Panc1 (cell line): ENCODE data around the gene ME1. TPM values are rescaled to one million over a fixed set of nuclear protein-coding genes. Genes with fewer than 3 reads are reported as not detected.

ENCODE experiments used
- ATAC-seq: fragments of 200-7000 bp; cut with Tn5 transposase; 2 replicates; pipeline ENCODE4 v1.9.1; 2020; ENCODE audit warnings: mild to moderate bottlenecking, moderate library complexity
- BruUV-seq: library from RNA; stranded (reverse); fragments of 400-500 nt; replicated peaks from 2 replicates; lab custom pipeline; 2021; lab: Mats Ljungman, UMichigan
- CTCF ChIA-PET: fragments of 300-600 bp; sonication (Branson Sonifier 250); formaldehyde crosslinking; loops from one replicate; lab custom pipeline; 2022; ENCODE audit warnings: antibody characterized with exemption; lab: Charles Lee
- POLR2A ChIA-PET: fragments of 300-600 bp; sonication (Branson Sonifier 250); formaldehyde crosslinking; loops from one replicate; lab custom pipeline; 2022; ENCODE audit warnings: antibody characterized with exemption; lab: Charles Lee
- DNase-seq: peaks from one replicate; pipeline ENCODE4 v3.0.0-alpha.2; 2010; ENCODE audit warnings: low read depth, low spot score
- H3K27ac ChIP-seq: 2 replicates; pipeline ENCODE4 v1.5.1; 2011; ENCODE audit warnings: mild to moderate bottlenecking, low read length, inconsistent platforms
- H3K27me3 ChIP-seq: fragments of 200-500 bp; sonication (Bioruptor generic); 2 replicates; pipeline ENCODE4 v1.6.0; 2014; ENCODE audit warnings: low read length, inconsistent platforms; ENCODE audit not compliant: control insufficient read depth, insufficient read depth
- H3K36me3 ChIP-seq: fragments of 200-500 bp; sonication (Bioruptor generic); 2 replicates; pipeline ENCODE4 v1.5.1; 2014; ENCODE audit warnings: inconsistent platforms, mild to moderate bottlenecking, low read length, moderate library complexity; ENCODE audit not compliant: control insufficient read depth, insufficient read depth
- H3K4me1 ChIP-seq: 2 replicates; pipeline ENCODE4 v1.5.1; 2011; ENCODE audit warnings: inconsistent platforms, mild to moderate bottlenecking, low read length, moderate library complexity; ENCODE audit not compliant: control insufficient read depth, insufficient read depth
- H3K4me3 ChIP-seq, 2 experiments: 2 replicates each; pipeline ENCODE4 v1.5.1; 2011 to 2012; ENCODE audit warnings: low read depth in 2 of 2, low read length in 2 of 2, mild to moderate bottlenecking in 2 of 2, inconsistent platforms in 1 of 2, moderate library complexity in 1 of 2
- H3K9me3 ChIP-seq: fragments of 200-500 bp; sonication (Bioruptor generic); 2 replicates; pipeline ENCODE4 v1.5.1; 2014; ENCODE audit warnings: low read depth, mild to moderate bottlenecking, inconsistent platforms, low read length, moderate library complexity; ENCODE audit not compliant: control insufficient read depth, insufficient read depth
- CTCF ChIP-seq: fragments of 450-650 bp; IDR thresholded peaks from 2 replicates; pipeline ENCODE4 v1.5.1; 2017; ENCODE audit warnings: mild to moderate bottlenecking
- POLR2AphosphoS5 ChIP-seq: IDR thresholded peaks from 2 replicates; pipeline ENCODE4 v1.6.1; 2012; ENCODE audit warnings: mild to moderate bottlenecking, low read depth, low read length, moderate library complexity
- REST ChIP-seq, 2 experiments: IDR thresholded peaks; 2 replicates each; pipeline ENCODE4 v1.6.1; 2011 to 2012; ENCODE audit warnings: low read depth in 2 of 2, control low read depth in 1 of 2, low read length in 1 of 2, mild to moderate bottlenecking in 1 of 2, moderate library complexity in 1 of 2; ENCODE audit not compliant: insufficient read depth in 1 of 2
- SIN3A ChIP-seq: IDR thresholded peaks from 2 replicates; pipeline ENCODE4 v1.6.1; 2012; ENCODE audit warnings: low read depth, mild to moderate bottlenecking, low read length, moderate library complexity, borderline replicate concordance; ENCODE audit not compliant: insufficient read depth
- TCF7L2 ChIP-seq: IDR thresholded peaks from 2 replicates; pipeline ENCODE4 v1.6.1; 2011; ENCODE audit warnings: mild to moderate bottlenecking, low read depth, low read length, inconsistent platforms
- in situ Hi-C: cut with HindIII; loops from 2 replicates; pipeline ENCODE4 v1.10.0; 2016; ENCODE audit warnings: low sequenced_read_pairs, low pct_unique_long_range_greater_than_20kb
- intact Hi-C: fragments of 100-400 bp; cut with micrococcal nuclease; formaldehyde crosslinking; loops from one replicate; pipeline ENCODE4 v1.10.0; 2022; ENCODE audit not compliant: unreplicated experiment
- total RNA-seq: library from RNA; stranded (reverse); gene quantifications from one replicate; pipeline ENCODE4 v1.2.1, GENCODE V29; 2021; ENCODE audit not compliant: unreplicated experiment

The ME1 gene
- total RNA-seq, 1 experiment from 2014 or later: 19.7 TPM

GRCh38 chr6:83169511-83169910, 261.3 kb downstream of the ME1 start:
- Histone ChIP-seq H3K4me1 (no peaks in the 10 kb centered on the region), H3K36me3 (peaks cover 49% of the 10 kb centered on the region), H3K27me3 (no peaks in the 10 kb centered on the region), H3K4me3 (no peak overlapping the region), H3K27ac (no peak overlapping the region), H3K9me3 (no peaks in the 10 kb centered on the region)
- CTCF ChIA-PET: no interaction called here
- TF ChIP-seq REST (IDR thresholded peaks at IDR 0.05; ENCODE audit: insufficient read depth in 1 of 2, low read depth in 2 of 2, low read length in 1 of 2): no peak
- no peak for TF ChIP-seq CTCF
- no peak for TF ChIP-seq SIN3A
- no peak for TF ChIP-seq POLR2AphosphoS5
- no peak for TF ChIP-seq TCF7L2
- POLR2A ChIA-PET: no interaction called here
- intact Hi-C loops: no loop called here
- BruUV-seq: no TSS peak
- ATAC-seq (no peak), DNase-seq (no peak)
- in situ Hi-C loops: no loop called here

GRCh38 chr6:83169106-83169505, 261.7 kb downstream of the ME1 start:
- BruUV-seq: no TSS peak
- CTCF ChIA-PET: no interaction called here

More at GRCh38 chr6:83169106-83169505, 261.7 kb downstream of the ME1 start:
- ATAC-seq: no peak
- Histone ChIP-seq H3K27ac (no peak overlapping the region), H3K27me3 (no peaks in the 10 kb centered on the region), H3K9me3 (no peaks in the 10 kb centered on the region), H3K36me3 (peaks cover 45% of the 10 kb centered on the region), H3K4me3 (no peak overlapping the region), H3K4me1 (no peaks in the 10 kb centered on the region)
- no peak for DNase-seq
- intact Hi-C loops: no loop called here
- POLR2A ChIA-PET: no interaction called here
- TF ChIP-seq TCF7L2: no peak
- TF ChIP-seq REST (IDR thresholded peaks at IDR 0.05; ENCODE audit: insufficient read depth in 1 of 2, low read depth in 2 of 2, low read length in 1 of 2): no peak
- no peak for TF ChIP-seq SIN3A
- TF ChIP-seq POLR2AphosphoS5: no peak
- no peak for TF ChIP-seq CTCF
- in situ Hi-C loops: no loop called here
